NCI-H2227 (cell line): Measurements from ENCODE around the gene CPLX1.
"Not testable (repeated sequence)": the region's sequence is repeated elsewhere in the genome, so short reads cannot be mapped to it uniquely, and the experiment has no call there.

Experiments used
- DNase-seq: peaks from one replicate; lab custom pipeline; 2025; ENCODE audit not compliant: unreplicated experiment; lab: John Stamatoyannopoulos, UW

CPLX1 gene

GRCh38 chr4:779555-779954, 46.4 kb downstream of the CPLX1 start:
- no peak for DNase-seq

- DNase-seq = no peak
Measured at GRCh38 chr4:777520-778262, 48.2 kb downstream of the CPLX1 start.

GRCh38 chr4:776743-777441, 49.0 kb downstream of the CPLX1 start:
- DNase-seq = no peak

- not testable (repeated sequence) for DNase-seq
Measured at GRCh38 chr4:775485-775884, 50.4 kb downstream of the CPLX1 start.

GRCh38 chr4:774419-775092, 51.4 kb downstream of the CPLX1 start:
- DNase-seq = not testable (repeated sequence)

- no peak for DNase-seq
Measured at GRCh38 chr4:773214-773613, 52.7 kb downstream of the CPLX1 start.

GRCh38 chr4:772776-773175, 53.2 kb downstream of the CPLX1 start:
- DNase-seq = no peak

- no peak for DNase-seq
Measured at GRCh38 chr4:772118-772517, 53.8 kb downstream of the CPLX1 start.

GRCh38 chr4:771464-771863, 54.5 kb downstream of the CPLX1 start:
- no peak for DNase-seq

- DNase-seq = no peak
Measured at GRCh38 chr4:770022-770421, 55.9 kb downstream of the CPLX1 start.

GRCh38 chr4:769511-769910, 56.4 kb downstream of the CPLX1 start:
- DNase-seq = no peak

- DNase-seq = no peak
Measured at GRCh38 chr4:768995-769394, 56.9 kb downstream of the CPLX1 start.

- no peak for DNase-seq
Measured at GRCh38 chr4:768076-768475, 57.9 kb downstream of the CPLX1 start.

- no peak for DNase-seq
Measured at GRCh38 chr4:766559-767283, 59.2 kb downstream of the CPLX1 start.

- DNase-seq = no peak
Measured at GRCh38 chr4:766152-766515, 59.8 kb downstream of the CPLX1 start.

- DNase-seq = no peak
Measured at GRCh38 chr4:764405-765169, 61.3 kb downstream of the CPLX1 start.

- DNase-seq = no peak
Measured at GRCh38 chr4:763922-764321, 62.0 kb downstream of the CPLX1 start.

GRCh38 chr4:763191-763810, 62.6 kb downstream of the CPLX1 start:
- no peak for DNase-seq

- no peak for DNase-seq
Measured at GRCh38 chr4:762211-763190, 63.4 kb downstream of the CPLX1 start.
